IMR-90 (cell line): ENCODE results near the gene ZC3H12D. TPM values are rescaled to one million over a fixed set of nuclear protein-coding genes. Genes with fewer than 3 reads are reported as not detected.

Source experiments
- ATAC-seq: fragments of 200-7000 bp; cut with Tn5 transposase; 2 replicates; pipeline ENCODE4 v1.9.1; 2020; ENCODE audit warnings: low read depth, mild to moderate bottlenecking, moderate library complexity
- BruUV-seq: library from RNA; stranded (reverse); fragments of 400-500 nt; replicated peaks from 2 replicates; lab custom pipeline; 2021; lab: Mats Ljungman, UMichigan
- CTCF ChIA-PET: fragments of 300-600 bp; formaldehyde crosslinking; extraction: SDS; loops from one replicate; lab custom pipeline; 2021; ENCODE audit warnings: antibody characterized with exemption; lab: Yijun Ruan, JAX
- POLR2A ChIA-PET: fragments of 300-600 bp; sonication (Branson Sonifier 250); formaldehyde crosslinking; loops from one replicate; lab custom pipeline; 2022; ENCODE audit warnings: antibody characterized with exemption; ENCODE audit not compliant: unreplicated experiment; lab: Charles Lee
- DNase-seq: peaks from one replicate; pipeline ENCODE4 v3.0.0; 2013
- H2AFZ ChIP-seq: replicated peaks from 2 replicates; pipeline ENCODE3; 2013; ENCODE audit warnings: low read length, mild to moderate bottlenecking; ENCODE audit not compliant: poor library complexity
- H2AK5ac ChIP-seq: 2 replicates; pipeline ENCODE4 v1.6.1; 2013; ENCODE audit warnings: low read depth, low read length, inconsistent platforms
- H2AK9ac ChIP-seq: replicated peaks from 2 replicates; pipeline ENCODE3; 2013; ENCODE audit warnings: mild to moderate bottlenecking, low read depth, low read length, moderate library complexity; ENCODE audit not compliant: poor library complexity
- H2BK120ac ChIP-seq: 2 replicates; pipeline ENCODE4 v1.6.1; 2013; ENCODE audit warnings: low read depth, low read length, inconsistent platforms
- H2BK15ac ChIP-seq: 3 replicates; pipeline ENCODE4 v1.6.1; 2013; ENCODE audit warnings: low read depth, low read length, inconsistent platforms
- H2BK20ac ChIP-seq: 2 replicates; pipeline ENCODE4 v1.6.1; 2013; ENCODE audit warnings: low read depth, mild to moderate bottlenecking, inconsistent platforms, low read length, moderate library complexity
- H2BK5ac ChIP-seq: 2 replicates; pipeline ENCODE4 v1.6.1; 2013; ENCODE audit warnings: mild to moderate bottlenecking, low read depth, low read length, inconsistent platforms; ENCODE audit not compliant: poor library complexity, severe bottlenecking
- H3K14ac ChIP-seq: replicated peaks from 2 replicates; pipeline ENCODE4 v1.6.1; 2013; ENCODE audit warnings: low read depth, low read length, inconsistent platforms
- H3K18ac ChIP-seq: 2 replicates; pipeline ENCODE4 v1.6.1; 2013; ENCODE audit warnings: low read depth, low read length, control low read depth
- H3K23ac ChIP-seq: 2 replicates; pipeline ENCODE4 v1.6.1; 2013; ENCODE audit warnings: low read depth, low read length, inconsistent platforms
- H3K27ac ChIP-seq: 2 replicates; pipeline ENCODE4 v1.5.1; 2013; ENCODE audit warnings: mild to moderate bottlenecking, control low read depth, low read length; ENCODE audit not compliant: insufficient read depth
- H3K27me3 ChIP-seq: 2 replicates; pipeline ENCODE4 v1.6.1; 2013; ENCODE audit warnings: low read length; ENCODE audit not compliant: control insufficient read depth, insufficient read depth
- H3K36me3 ChIP-seq: 2 replicates; pipeline ENCODE4 v1.6.1; 2013; ENCODE audit warnings: low read length, mixed read lengths; ENCODE audit not compliant: control insufficient read depth, insufficient read depth
- H3K4ac ChIP-seq: 2 replicates; pipeline ENCODE4 v1.6.1; 2013; ENCODE audit warnings: low read depth, low read length, inconsistent platforms
- H3K4me1 ChIP-seq: 2 replicates; pipeline ENCODE4 v1.6.1; 2013; ENCODE audit warnings: low read length, mixed read lengths; ENCODE audit not compliant: control insufficient read depth, insufficient read depth
- H3K4me2 ChIP-seq: 2 replicates; pipeline ENCODE4 v1.6.1; 2013; ENCODE audit warnings: low read depth, mild to moderate bottlenecking, control low read depth, low read length, moderate library complexity
- H3K4me3 ChIP-seq: 2 replicates; pipeline ENCODE4 v1.5.1; 2013; ENCODE audit warnings: low read depth, mild to moderate bottlenecking, control low read depth, low read length, moderate library complexity; ENCODE audit not compliant: insufficient read depth
- H3K56ac ChIP-seq: 2 replicates; pipeline ENCODE4 v1.6.1; 2013; ENCODE audit warnings: low read length, inconsistent platforms; ENCODE audit not compliant: insufficient read depth; ENCODE audit errors: extremely low read depth
- H3K79me1 ChIP-seq, 2 experiments: 2 replicates each; pipeline ENCODE4 v1.6.1; 2013; ENCODE audit warnings: low read length in 2 of 2, inconsistent platforms in 1 of 2, low read depth in 1 of 2
- H3K9ac ChIP-seq: 2 replicates; pipeline ENCODE4 v1.6.1; 2013; ENCODE audit warnings: low read depth, low read length, control low read depth
- H3K9me1 ChIP-seq: 2 replicates; pipeline ENCODE4 v1.6.1; 2013; ENCODE audit warnings: low read length, inconsistent platforms; ENCODE audit not compliant: insufficient read depth
- H3K9me3 ChIP-seq: 2 replicates; pipeline ENCODE4 v1.6.1; 2013; ENCODE audit warnings: low read length; ENCODE audit not compliant: control insufficient read depth, insufficient read depth
- H4K20me1 ChIP-seq: 2 replicates; pipeline ENCODE4 v1.6.1; 2013; ENCODE audit warnings: low read length, inconsistent platforms; ENCODE audit not compliant: insufficient read depth
- H4K5ac ChIP-seq: 2 replicates; pipeline ENCODE4 v1.6.1; 2013; ENCODE audit warnings: mild to moderate bottlenecking, low read depth, low read length, control low read depth
- H4K8ac ChIP-seq, 2 experiments: 2 replicates each; pipeline ENCODE4 v1.6.1; 2013; ENCODE audit warnings: low read depth in 2 of 2, low read length in 2 of 2, control low read depth in 1 of 2, inconsistent platforms in 1 of 2
- H4K91ac ChIP-seq: 2 replicates; pipeline ENCODE4 v1.6.1; 2013; ENCODE audit warnings: low read depth, low read length, inconsistent platforms; ENCODE audit not compliant: insufficient read depth
- BHLHE40 ChIP-seq: fragments of 150-350 bp; IDR thresholded peaks from 2 replicates; pipeline ENCODE4 v1.6.1; 2016; ENCODE audit warnings: mild to moderate bottlenecking, low read depth, low read length
- CEBPB ChIP-seq: IDR thresholded peaks from 2 replicates; pipeline ENCODE4 v1.6.1; 2012; ENCODE audit warnings: low read depth, low read length, improper control_type of control experiment
- CTCF ChIP-seq: conservative IDR thresholded peaks from 2 replicates; pipeline ENCODE4 v1.5.1; 2012; ENCODE audit warnings: mild to moderate bottlenecking, low read depth, low read length, improper control_type of control experiment
- FOS ChIP-seq: fragments of 150-350 bp; IDR thresholded peaks from 2 replicates; pipeline ENCODE4 v1.6.1; 2016; ENCODE audit warnings: low read depth, low read length
- MAZ ChIP-seq: IDR thresholded peaks from 2 replicates; pipeline ENCODE4 v1.6.1; 2012; ENCODE audit warnings: low read depth, mild to moderate bottlenecking, low read length, improper control_type of control experiment, moderate library complexity, borderline replicate concordance
- MXI1 ChIP-seq: IDR thresholded peaks from 2 replicates; pipeline ENCODE4 v1.6.1; 2012; ENCODE audit warnings: low read depth, mild to moderate bottlenecking, low read length, moderate library complexity, borderline replicate concordance
- POLR2A ChIP-seq: IDR thresholded peaks from 2 replicates; pipeline ENCODE4 v1.6.1; 2012; ENCODE audit warnings: mild to moderate bottlenecking, low read depth, low read length
- RAD21 ChIP-seq: IDR thresholded peaks from 2 replicates; pipeline ENCODE4 v1.6.1; 2012; ENCODE audit warnings: low read length, improper control_type of control experiment
- RCOR1 ChIP-seq: IDR thresholded peaks from 2 replicates; pipeline ENCODE4 v1.6.1; 2012; ENCODE audit warnings: mild to moderate bottlenecking, low read length, improper control_type of control experiment; ENCODE audit not compliant: insufficient replicate concordance
- USF2 ChIP-seq: fragments of 150-350 bp; IDR thresholded peaks from 2 replicates; pipeline ENCODE4 v1.6.1; 2017; ENCODE audit warnings: mild to moderate bottlenecking, antibody characterized with exemption, low read length, low read depth
- WGBS, 2 experiments: methylation state at CpG; one replicate each; pipeline versions ENCODE4 v1.1.5 to v1.1.7; 2013; ENCODE audit warnings: missing lambda C conversion rate in 2 of 2; ENCODE audit not compliant: insufficient read length in 1 of 2; ENCODE audit errors: extremely low coverage in 2 of 2; 5-methylcytosine and 5-hydroxymethylcytosine counted together
- dilution Hi-C: fragments of 300-500 bp; cut with HindIII; formaldehyde crosslinking; loops from one replicate; pipeline ENCODE4 v1.14.3; 2018; ENCODE audit warnings: low sequenced_read_pairs; ENCODE audit not compliant: unreplicated experiment
- in situ Hi-C: fragments of 300-500 bp; cut with MboI; formaldehyde crosslinking; loops from 3 replicates; pipeline ENCODE4 v1.14.3; 2019; ENCODE audit warnings: low sequenced_read_pairs, inconsistent platforms, mixed read lengths
- intact Hi-C: fragments of 100-400 bp; cut with micrococcal nuclease; formaldehyde crosslinking; loops from 2 replicates; pipeline ENCODE4 v1.10.0; 2022
- polyA plus RNA-seq, 3 experiments: library from polyadenylated mRNA; depleted of rRNA; stranded (reverse); fragments of >200 nt; gene quantifications; 2 replicates each; pipeline ENCODE4 v1.2.3, GENCODE V29; 2012; ENCODE audit warnings: low replicate concordance in 1 of 3
- total RNA-seq: library from RNA; depleted of rRNA; stranded (reverse); fragments of >200 nt; gene quantifications from 2 replicates; pipeline ENCODE4 v1.2.3, GENCODE V29; 2012

ZC3H12D gene
- total and polyA plus RNA-seq, 2 of the 4 experiments (the other 2 are of a cell fraction) = under 0.01 to 0.12 TPM

- peaks cover 2% of the 10 kb centered on the region; the same call in 1 of the 2 replicates for H3K4me1 ChIP-seq
- POLR2A ChIA-PET = no interaction called here
- no peak overlapping the region for H3K18ac ChIP-seq
- no peak overlapping the region for H2BK5ac ChIP-seq
- no peak overlapping the region for H2AK9ac ChIP-seq
- no peaks in the 10 kb centered on the region for H3K9me1 ChIP-seq
- no peak overlapping the region for H3K14ac ChIP-seq
- H3K27me3 ChIP-seq = peaks cover 8% of the 10 kb centered on the region
- TF ChIP-seq CEBPB (no peak), RCOR1 (no peak), FOS (no peak), RAD21 (no peak), CTCF (no peak), BHLHE40 (no peak), MAZ (no peak), USF2 (no peak), MXI1 (no peak), POLR2A (no peak)
- H2BK15ac ChIP-seq = no peak overlapping the region
- H4K5ac ChIP-seq = no peak overlapping the region
- in situ Hi-C loops = loop anchor here (5.0 to 10.0 kb wide), 3 partner anchors 343 to 841 kb away; no protein-coding TSS in a partner anchor
- DNase-seq (no peak), ATAC-seq (no peak)
- H2AFZ ChIP-seq = no peak overlapping the region
- no peak overlapping the region for H3K4me2 ChIP-seq
- no peak overlapping the region for H3K9ac ChIP-seq
- no peak overlapping the region for H3K4me3 ChIP-seq
- no peak overlapping the region for H3K56ac ChIP-seq
- H3K79me1 ChIP-seq = no peaks in the 10 kb centered on the region
- no peak overlapping the region for H3K23ac ChIP-seq
- H4K91ac ChIP-seq = no peak overlapping the region
- H2AK5ac ChIP-seq = no peak overlapping the region
- H4K8ac ChIP-seq = no peak overlapping the region
- CTCF ChIA-PET = no interaction called here
- BruUV-seq = no TSS peak
- WGBS, 2 experiments = 100% methylated on average over 1 of the region's 5 CpGs; no CpG with 5 or more reads in 1 of the 2 experiments
- no peaks in the 10 kb centered on the region for H3K9me3 ChIP-seq
- H2BK120ac ChIP-seq = no peak overlapping the region
- no peak overlapping the region for H3K4ac ChIP-seq
- dilution Hi-C loops = no loop called here
- no peaks in the 10 kb centered on the region for H4K20me1 ChIP-seq
- H2BK20ac ChIP-seq = no peak overlapping the region
- no peaks in the 10 kb centered on the region for H3K36me3 ChIP-seq
- intact Hi-C loops = no loop called here
- no peak overlapping the region for H3K27ac ChIP-seq
These were observed 59.1 kb downstream of the ZC3H12D start for GRCh38 chr6:149425754-149426153.
